GM18868 (cell line): ENCODE results near the gene YEATS2.

Experiments
- ATAC-seq: cut with Tn5 transposase; IDR thresholded peaks from one replicate; pipeline ENCODE4 v1.9.1; 2021; ENCODE audit warnings: mild to moderate bottlenecking, moderate library complexity; ENCODE audit not compliant: unreplicated experiment

Gene YEATS2

DNA sequence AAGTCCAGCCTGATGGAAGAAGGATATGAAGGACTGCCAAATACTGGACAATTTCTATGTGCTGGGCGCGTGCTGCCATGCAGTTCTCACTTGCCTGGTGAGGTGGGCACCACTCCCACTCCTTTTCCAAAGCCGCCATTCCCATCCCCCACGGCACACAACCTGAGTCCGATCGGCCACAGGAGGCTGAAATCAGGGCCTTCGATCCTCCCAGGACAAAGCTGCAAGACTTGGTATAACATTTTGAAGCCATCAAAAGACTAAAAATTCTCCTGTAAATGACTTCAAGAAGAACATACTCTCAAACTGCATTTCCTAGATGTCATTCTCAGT is 130.9 kb downstream of the YEATS2 start:
- ATAC-seq: no peak

DNA sequence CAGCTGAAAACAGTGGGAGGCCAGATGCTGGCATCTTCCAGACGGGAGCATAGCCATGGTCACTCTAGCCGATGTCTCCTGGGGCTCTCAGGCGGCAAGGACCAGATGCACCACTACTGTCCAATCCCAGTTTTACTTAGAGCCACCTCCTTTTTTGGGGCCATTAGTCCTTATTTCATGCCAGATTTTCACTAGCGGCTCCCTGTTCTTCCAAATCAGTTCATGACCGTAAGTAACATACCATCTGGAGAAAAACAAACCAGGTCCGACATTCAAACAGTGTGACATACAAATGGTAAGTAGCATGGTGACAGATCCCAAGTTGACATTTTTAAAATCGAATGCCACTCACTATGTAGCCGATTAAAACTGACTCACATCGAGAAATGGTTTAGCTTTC is 131.9 kb downstream of the YEATS2 start:
- ATAC-seq: no peak

DNA sequence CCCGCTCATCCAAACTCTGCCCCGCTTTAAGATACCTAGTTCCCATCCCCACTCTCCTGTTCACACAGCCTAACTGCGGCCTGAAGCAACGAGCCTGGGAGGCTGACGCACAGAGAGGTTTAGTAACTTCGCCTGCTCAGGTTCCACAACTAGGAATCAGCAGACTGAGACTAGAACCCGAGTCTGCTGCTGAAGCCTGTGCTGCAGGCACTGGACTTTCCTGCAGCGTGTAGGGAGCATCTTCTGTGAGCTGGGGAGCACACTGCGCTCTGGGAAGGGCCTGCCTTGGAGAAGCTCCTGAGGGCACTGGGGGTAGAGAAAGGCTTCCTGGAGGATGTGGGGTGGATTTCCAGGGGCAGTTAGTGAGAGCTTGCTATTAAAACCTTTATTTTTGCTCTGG is 132.6 kb downstream of the YEATS2 start:
- no peak for ATAC-seq

DNA sequence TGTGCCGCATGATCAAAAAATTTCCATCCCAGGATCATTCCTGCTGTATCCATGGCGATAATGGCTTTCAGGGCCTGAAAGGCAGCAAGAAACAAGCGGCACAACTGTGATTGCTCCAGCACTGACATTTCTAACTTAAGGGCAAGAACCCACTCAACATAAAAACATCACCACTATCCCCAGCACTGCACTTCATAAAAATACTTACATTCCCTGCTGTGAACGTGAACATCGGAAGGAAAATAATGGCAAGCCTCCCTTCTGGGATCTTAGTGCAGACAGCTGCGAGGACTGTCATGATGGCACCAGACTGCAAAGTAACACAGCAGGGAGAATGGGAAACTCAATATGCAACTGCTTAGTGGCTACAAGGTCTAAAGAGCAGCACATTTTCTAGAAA is 135.9 kb downstream of the YEATS2 start:
- no peak for ATAC-seq

DNA sequence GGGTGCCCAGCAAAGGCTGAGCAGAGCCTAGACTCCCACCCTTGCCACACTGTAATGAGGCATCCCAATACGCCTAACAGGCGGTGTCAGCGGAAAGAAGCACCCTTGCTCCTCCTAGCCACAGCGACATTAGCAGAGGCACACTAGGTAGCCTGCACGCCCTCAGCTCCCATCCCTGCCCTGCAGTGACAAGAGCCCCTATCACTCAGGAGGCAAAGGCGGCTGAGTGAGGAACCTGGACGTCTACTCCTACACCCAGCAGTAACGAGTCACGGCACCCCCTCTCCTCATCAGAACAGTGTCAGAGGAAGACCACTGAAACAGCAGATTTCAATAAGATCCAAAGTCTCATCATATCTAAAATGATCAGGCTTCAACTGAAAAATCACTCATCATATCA is 139.8 kb downstream of the YEATS2 start:
- no peak for ATAC-seq

DNA sequence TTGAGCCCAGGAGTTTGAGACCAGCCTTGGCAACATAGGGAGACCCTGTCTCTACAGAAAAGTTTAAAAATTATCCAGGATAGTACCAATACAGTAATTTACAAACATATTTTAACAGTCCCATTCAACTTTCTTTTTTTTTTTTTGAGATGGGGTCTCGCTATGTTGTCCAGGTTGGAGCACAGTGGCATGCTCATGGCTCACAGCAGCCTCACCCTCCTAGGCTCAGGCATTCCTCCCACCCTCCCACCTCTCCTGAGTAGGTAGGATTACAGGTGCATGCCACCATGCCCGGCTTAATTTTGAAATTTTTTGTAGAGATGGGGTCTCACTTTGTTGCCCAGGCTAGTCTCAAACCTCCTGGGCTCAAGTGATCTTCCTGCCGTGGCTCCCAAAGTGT is 140.3 kb downstream of the YEATS2 start:
- ATAC-seq: no peak

DNA sequence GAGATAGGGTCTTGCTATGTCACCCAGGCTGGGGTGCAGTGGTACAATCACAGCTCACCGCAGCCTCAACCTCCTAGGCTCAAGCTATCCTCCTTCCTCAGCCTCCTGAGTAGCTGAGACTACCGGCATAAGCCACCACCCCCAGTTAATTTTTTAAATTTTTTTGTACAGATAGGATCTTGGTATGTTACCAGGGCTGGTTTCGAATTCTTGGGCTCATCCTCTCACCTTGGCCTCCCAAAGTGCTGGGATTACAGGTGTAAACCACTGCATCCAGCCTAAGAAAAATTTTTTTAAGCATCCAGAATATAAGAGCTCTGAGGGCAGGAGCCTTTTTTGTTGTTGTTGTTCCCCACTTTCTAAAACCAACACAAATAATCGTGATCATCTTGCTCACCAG is 142.2 kb downstream of the YEATS2 start:
- no peak for ATAC-seq

DNA sequence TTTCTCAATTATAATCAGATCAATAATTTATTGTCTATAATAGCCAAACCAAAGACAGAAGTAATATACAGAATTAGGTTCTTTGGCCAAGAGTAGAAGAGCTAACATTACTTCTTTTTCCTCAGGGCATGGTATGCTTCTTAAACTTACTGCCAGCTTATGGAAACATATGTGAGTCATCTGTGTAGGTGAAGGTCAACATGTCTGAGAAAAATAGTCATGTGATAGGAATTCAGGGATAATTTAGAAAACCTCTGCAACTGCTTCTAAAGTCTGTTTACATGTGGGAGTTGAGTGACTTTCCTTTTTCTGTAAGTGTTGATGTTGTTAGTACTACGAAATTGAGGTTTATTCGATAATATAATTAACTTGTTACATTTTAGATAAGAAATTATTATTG is 147.0 kb downstream of the YEATS2 start:
- ATAC-seq: no peak

DNA sequence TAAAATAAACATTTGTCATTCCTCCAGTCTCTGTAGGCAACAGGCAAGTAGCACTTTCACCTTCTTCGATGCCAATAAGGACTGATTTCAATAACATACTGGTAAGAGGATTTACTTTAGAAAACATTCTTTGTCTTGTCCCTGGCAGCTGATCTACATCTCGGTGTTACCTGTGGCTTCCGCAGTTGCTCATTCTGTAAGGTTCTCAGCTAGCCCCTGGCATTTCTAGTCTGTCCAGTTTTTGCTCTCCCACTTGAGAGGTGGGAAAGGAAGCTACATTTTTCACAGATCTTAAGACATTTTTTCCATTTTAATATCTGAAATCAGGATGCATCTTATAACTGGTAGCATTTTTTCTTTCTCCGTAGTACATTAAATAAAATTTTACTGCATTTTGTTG is 147.5 kb downstream of the YEATS2 start:
- no peak for ATAC-seq

DNA sequence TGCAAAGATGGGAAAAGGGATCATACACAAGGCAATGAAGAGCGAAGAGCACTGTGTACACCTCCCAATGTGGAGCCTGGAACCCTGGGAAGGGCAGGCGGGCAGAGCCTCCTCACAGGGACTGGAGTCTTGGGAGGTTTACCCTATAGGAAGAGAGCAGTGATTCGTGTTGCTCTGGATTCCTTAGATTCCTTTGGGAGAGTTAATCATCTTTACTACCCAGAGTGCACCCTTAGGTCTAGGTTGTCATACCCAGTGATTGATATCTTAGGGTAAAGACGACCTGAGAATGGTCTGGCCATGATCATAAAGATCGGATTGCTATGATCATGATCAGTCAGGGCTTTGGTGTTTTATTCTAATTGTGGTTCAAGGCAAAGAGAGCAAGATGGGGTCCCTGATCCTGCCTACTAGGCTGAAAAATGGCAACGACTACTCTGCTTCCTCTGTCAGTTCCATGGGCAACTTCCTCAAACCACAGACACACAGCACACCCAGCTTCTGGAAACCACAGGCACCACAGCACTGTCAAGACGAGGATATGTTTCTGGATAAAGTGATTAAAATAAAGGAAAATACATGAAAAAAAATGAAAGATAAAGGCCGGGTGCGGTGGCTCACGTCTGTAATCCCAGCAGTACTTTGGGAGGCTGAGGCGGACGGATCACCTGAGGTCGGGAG is 148.2 kb downstream of the YEATS2 start:
- no peak for ATAC-seq

DNA sequence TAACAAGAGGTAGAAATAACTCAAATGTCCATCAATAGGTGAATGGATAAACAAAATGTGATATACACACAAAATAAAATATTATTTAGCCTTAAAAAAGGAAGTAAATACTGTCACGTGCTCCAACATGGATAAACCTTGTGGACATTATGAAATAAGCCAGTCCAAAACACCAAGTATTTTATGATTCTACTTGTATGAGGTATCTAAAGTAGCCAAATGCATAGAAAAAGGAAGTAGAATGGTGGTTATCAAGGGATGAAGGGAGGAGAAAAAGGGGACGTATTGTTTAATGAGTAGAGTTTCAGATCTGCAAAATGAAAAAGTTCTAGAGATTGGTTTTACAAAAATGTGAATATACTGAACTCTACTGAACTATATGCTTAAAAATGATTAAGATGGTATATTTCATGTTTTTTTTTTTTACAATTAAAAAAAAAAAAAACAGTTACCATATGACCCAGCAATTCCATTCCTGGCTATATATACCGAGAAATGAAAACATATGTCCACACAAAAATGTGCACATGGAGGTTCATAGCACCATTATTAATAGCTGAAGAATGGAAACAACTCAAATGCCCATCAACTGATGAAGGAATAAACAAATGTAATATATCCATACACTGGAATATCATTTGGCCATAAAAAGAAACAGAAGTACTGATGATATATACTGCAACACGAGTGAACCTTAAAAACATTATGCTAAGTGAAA is 156.9 kb downstream of the YEATS2 start:
- no peak for ATAC-seq

DNA sequence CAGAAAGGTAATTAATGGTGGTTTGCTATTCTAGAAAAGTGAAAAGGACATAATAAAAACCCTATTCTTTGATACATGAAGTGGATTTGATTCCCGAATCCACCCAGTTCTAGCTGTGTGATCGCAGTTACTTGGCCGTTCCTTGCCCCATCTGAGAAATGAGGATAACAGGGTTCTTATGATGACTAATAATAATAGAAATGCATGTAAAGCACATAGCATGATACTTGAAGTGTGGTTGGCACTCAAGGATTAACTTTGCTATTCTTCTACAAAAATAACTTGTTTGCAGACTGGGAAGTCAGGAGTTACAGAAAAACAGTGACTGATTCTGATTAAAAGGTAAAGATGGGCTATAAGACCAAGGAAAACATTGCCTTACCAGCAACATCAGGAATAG is 160.3 kb downstream of the YEATS2 start:
- no peak for ATAC-seq
